Measurements from ENCODE around the gene REXO1. TPM values are rescaled to one million over a fixed set of nuclear protein-coding genes. Genes with fewer than 3 reads are reported as not detected.

The REXO1 gene
- total RNA-seq, 2 experiments from 2014 or later = 46.5 to 47.5 TPM

GRCh38 chr19:1789261-1790041 lies 58.8 kb downstream of the REXO1 start:
- ChIA-PET POLR2A (no interaction called here), CTCF (interaction anchor here (0.7 to 1.1 kb wide), 3 partner anchors 11 to 389 kb away, joined by 3 read pairs; no protein-coding TSS in a partner anchor)
- H3K4me1 Mint-ChIP-seq = peaks cover 3% of the 10 kb centered on the region
- no peaks in the 10 kb centered on the region for H3K9me3 Mint-ChIP-seq
- no peaks in the 10 kb centered on the region for H3K36me3 Mint-ChIP-seq (ENCODE audit: low read depth)
- H3K4me3 Mint-ChIP-seq = no peak overlapping the region
- H3K27me3 Mint-ChIP-seq = no peaks in the 10 kb centered on the region
- no peak for DNase-seq
- no peak overlapping the region for H3K27ac Mint-ChIP-seq

- Mint-ChIP-seq H3K4me3 (no peak overlapping the region), H3K9me3 (peaks cover 4% of the 10 kb centered on the region), H3K27me3 (peaks cover 7% of the 10 kb centered on the region), H3K36me3 (ENCODE audit: low read depth) (no peaks in the 10 kb centered on the region), H3K4me1 (no peaks in the 10 kb centered on the region), H3K27ac (no peak overlapping the region)
- CTCF ChIA-PET = no interaction called here
- no peak for DNase-seq
- POLR2A ChIA-PET = no interaction called here
Measured at GRCh38 chr19:1787116-1787515, 61.2 kb downstream of the REXO1 start.

- no peak for DNase-seq
- ChIA-PET POLR2A (no interaction called here), CTCF (interaction anchor here (0.6 kb wide), 1 partner anchor 127 kb away, joined by 3 read pairs; no protein-coding TSS in a partner anchor)
- no peak overlapping the region for H3K27ac Mint-ChIP-seq
- no peaks in the 10 kb centered on the region for H3K36me3 Mint-ChIP-seq (ENCODE audit: low read depth)
- peaks cover 4% of the 10 kb centered on the region for H3K9me3 Mint-ChIP-seq
- peaks cover 7% of the 10 kb centered on the region for H3K27me3 Mint-ChIP-seq
- H3K4me1 Mint-ChIP-seq = no peaks in the 10 kb centered on the region
- no peak overlapping the region for H3K4me3 Mint-ChIP-seq
Measured at GRCh38 chr19:1786668-1787067, 61.6 kb downstream of the REXO1 start.

GRCh38 chr19:1785310-1785709 lies 63.0 kb downstream of the REXO1 start:
- DNase-seq = no peak
- no peaks in the 10 kb centered on the region for H3K4me1 Mint-ChIP-seq
- no peaks in the 10 kb centered on the region for H3K36me3 Mint-ChIP-seq (ENCODE audit: low read depth)
- H3K4me3 Mint-ChIP-seq = no peak overlapping the region
- POLR2A ChIA-PET = no interaction called here
- H3K27ac Mint-ChIP-seq = no peak overlapping the region
- H3K27me3 Mint-ChIP-seq = peaks cover 13% of the 10 kb centered on the region
- H3K9me3 Mint-ChIP-seq = peaks cover 4% of the 10 kb centered on the region
- CTCF ChIA-PET = no interaction called here

GRCh38 chr19:1783874-1784273 lies 64.4 kb downstream of the REXO1 start:
- ChIA-PET CTCF (interaction anchor here (0.9 to 3.5 kb wide), 3 partner anchors 10 to 16 kb away, joined by 3 to 15 read pairs (median 4); no protein-coding TSS in a partner anchor), POLR2A (no interaction called here)
- peaks cover 23% of the 10 kb centered on the region for H3K27me3 Mint-ChIP-seq
- no peak overlapping the region for H3K4me3 Mint-ChIP-seq
- no peak overlapping the region for H3K27ac Mint-ChIP-seq
- peaks cover 4% of the 10 kb centered on the region for H3K9me3 Mint-ChIP-seq
- DNase-seq = no peak
- no peaks in the 10 kb centered on the region for H3K36me3 Mint-ChIP-seq (ENCODE audit: low read depth)
- no peaks in the 10 kb centered on the region for H3K4me1 Mint-ChIP-seq

GRCh38 chr19:1783354-1783753 lies 64.9 kb downstream of the REXO1 start:
- DNase-seq = no peak
- H3K4me3 Mint-ChIP-seq = no peak overlapping the region
- H3K9me3 Mint-ChIP-seq = peaks cover 4% of the 10 kb centered on the region
- POLR2A ChIA-PET = no interaction called here
- CTCF ChIA-PET = interaction anchor here (1.5 to 3.5 kb wide), 3 partner anchors 13 to 43 kb away, joined by 4 to 15 read pairs (median 8); no protein-coding TSS in a partner anchor
- no peak overlapping the region for H3K27ac Mint-ChIP-seq
- peaks cover 27% of the 10 kb centered on the region for H3K27me3 Mint-ChIP-seq
- no peaks in the 10 kb centered on the region for H3K36me3 Mint-ChIP-seq (ENCODE audit: low read depth)
- H3K4me1 Mint-ChIP-seq = no peaks in the 10 kb centered on the region

- Mint-ChIP-seq H3K4me3 (no peak overlapping the region), H3K27me3 (peaks cover 32% of the 10 kb centered on the region), H3K9me3 (peaks cover 4% of the 10 kb centered on the region), H3K36me3 (ENCODE audit: low read depth) (peaks cover under 1% of the 10 kb centered on the region), H3K27ac (no peak overlapping the region), H3K4me1 (no peaks in the 10 kb centered on the region)
- ChIA-PET CTCF (interaction anchor here (0.6 to 3.5 kb wide), 6 partner anchors 10 to 482 kb away, joined by 3 to 15 read pairs (median 4); no protein-coding TSS in a partner anchor), POLR2A (no interaction called here)
- DNase-seq = no peak
Measured at GRCh38 chr19:1782521-1782920, 65.8 kb downstream of the REXO1 start.

- peaks cover 45% of the 10 kb centered on the region for H3K27me3 Mint-ChIP-seq
- H3K27ac Mint-ChIP-seq = no peak overlapping the region
- CTCF ChIA-PET = interaction anchor here (0.6 to 3.5 kb wide), 5 partner anchors 9 to 46 kb away, joined by 3 to 15 read pairs (median 5); no protein-coding TSS in a partner anchor
- POLR2A ChIA-PET = no interaction called here
- H3K4me1 Mint-ChIP-seq = no peaks in the 10 kb centered on the region
- H3K36me3 Mint-ChIP-seq (ENCODE audit: low read depth) = peaks cover 6% of the 10 kb centered on the region
- DNase-seq = no peak
- H3K4me3 Mint-ChIP-seq = no peak overlapping the region
- H3K9me3 Mint-ChIP-seq = peaks cover 7% of the 10 kb centered on the region
Measured at GRCh38 chr19:1780272-1780958, 67.9 kb downstream of the REXO1 start.

- ChIA-PET CTCF (interaction anchor here (1.3 kb wide), 1 partner anchor 47 kb away, joined by 5 read pairs; no protein-coding TSS in a partner anchor), POLR2A (no interaction called here)
- Mint-ChIP-seq H3K27ac (no peak overlapping the region), H3K4me1 (no peaks in the 10 kb centered on the region), H3K9me3 (peaks cover 7% of the 10 kb centered on the region), H3K27me3 (peaks cover 47% of the 10 kb centered on the region), H3K36me3 (ENCODE audit: low read depth) (peaks cover 6% of the 10 kb centered on the region), H3K4me3 (no peak overlapping the region)
- no peak for DNase-seq
Measured at GRCh38 chr19:1779574-1779973, 68.7 kb downstream of the REXO1 start.

GRCh38 chr19:1777149-1777548 lies 71.1 kb downstream of the REXO1 start:
- Mint-ChIP-seq H3K27me3 (peaks cover 55% of the 10 kb centered on the region), H3K4me3 (no peak overlapping the region), H3K4me1 (no peaks in the 10 kb centered on the region), H3K27ac (no peak overlapping the region), H3K9me3 (peaks cover 3% of the 10 kb centered on the region), H3K36me3 (ENCODE audit: low read depth) (peaks cover 6% of the 10 kb centered on the region)
- CTCF ChIA-PET = interaction anchor here (0.6 to 1.2 kb wide), 2 partner anchors 49 to 91 kb away, joined by 3 read pairs; no protein-coding TSS in a partner anchor
- no peak for DNase-seq
- POLR2A ChIA-PET = no interaction called here

- Mint-ChIP-seq H3K4me3 (no peak overlapping the region), H3K27ac (no peak overlapping the region), H3K27me3 (peaks cover 55% of the 10 kb centered on the region), H3K9me3 (peaks cover 3% of the 10 kb centered on the region), H3K4me1 (no peaks in the 10 kb centered on the region), H3K36me3 (ENCODE audit: low read depth) (peaks cover 6% of the 10 kb centered on the region)
- ChIA-PET CTCF (interaction anchor here (1.2 kb wide), 1 partner anchor 49 kb away, joined by 3 read pairs; no protein-coding TSS in a partner anchor), POLR2A (no interaction called here)
- no peak for DNase-seq
Measured at GRCh38 chr19:1776606-1777147, 71.6 kb downstream of the REXO1 start.

- ChIA-PET CTCF (no interaction called here), POLR2A (no interaction called here)
- Mint-ChIP-seq H3K4me1 (no peaks in the 10 kb centered on the region), H3K4me3 (no peak overlapping the region), H3K27ac (no peak overlapping the region), H3K9me3 (peaks cover 8% of the 10 kb centered on the region), H3K36me3 (ENCODE audit: low read depth) (peaks cover 6% of the 10 kb centered on the region), H3K27me3 (peaks cover 57% of the 10 kb centered on the region)
- DNase-seq = no peak
Measured at GRCh38 chr19:1775951-1776605, 72.2 kb downstream of the REXO1 start.
